K562 (cell line): ENCODE measurements around the gene NUF2. TPM values are rescaled to one million over a fixed set of nuclear protein-coding genes. Genes with fewer than 3 reads are reported as not detected.

Experiments used
- ATAC-seq: fragments of 200-7000 bp; cut with Tn5 transposase; 3 replicates; pipeline ENCODE4 v1.9.1; 2020; ENCODE audit warnings: moderate library complexity
- BruUV-seq: library from RNA; stranded (reverse); fragments of 400-500 nt; replicated peaks from 2 replicates; lab custom pipeline; 2021; lab: Mats Ljungman, UMichigan
- CTCF ChIA-PET: fragments of 300-600 bp; formaldehyde crosslinking; extraction: SDS; loops from one replicate; lab custom pipeline; 2021; ENCODE audit warnings: low intra/inter-chr PET ratio; lab: Yijun Ruan, JAX
- POLR2A ChIA-PET: fragments of 300-600, 350-650 bp; sonication (Branson Sonifier 250); formaldehyde crosslinking; extraction: SDS; loops from one replicate; lab custom pipeline; 2021; ENCODE audit warnings: antibody characterized with exemption, inconsistent platforms; lab: Yijun Ruan, JAX
- DNase-seq, 4 experiments: peaks; one replicate each; pipeline versions ENCODE4 v3.0.0 to v3.0.0-alpha.2; 2011 to 2018; ENCODE audit warnings: low spot score in 3 of 4, mixed read lengths in 3 of 4; ENCODE audit errors: extremely low read depth in 1 of 4
- FAIRE-seq: peaks from 2 replicates; lab custom pipeline; 2011; peaks lifted over from hg19 to GRCh38; lab: Jason Lieb, UNC
- H2AFZ ChIP-seq: 2 replicates; pipeline ENCODE4 v1.6.0; 2011; ENCODE audit warnings: low read depth, low read length, control low read depth, inconsistent platforms
- H3K27ac ChIP-seq: fragments of 200-600 bp; 3 replicates; pipeline ENCODE4 v1.8.0; 2011; ENCODE audit warnings: low read depth, mild to moderate bottlenecking, control low read depth, inconsistent platforms, low read length, moderate library complexity, mixed read lengths; ENCODE audit errors: extremely low read depth
- H3K27me3 ChIP-seq, 2 experiments: fragments of 300-600 bp in 1 of 2; 2 replicates in 1 of 2; 3 replicates in 1 of 2; pipeline versions ENCODE4 v1.6.0 to v1.8.0; 2011; ENCODE audit warnings: inconsistent platforms in 2 of 2, low read length in 2 of 2, mild to moderate bottlenecking in 1 of 2, mixed read lengths in 1 of 2, moderate library complexity in 1 of 2; ENCODE audit not compliant: control insufficient read depth in 2 of 2, insufficient read depth in 2 of 2
- H3K36me3 ChIP-seq: fragments of 300-600 bp; 3 replicates; pipeline ENCODE4 v1.8.0; 2011; ENCODE audit warnings: mild to moderate bottlenecking, low read length, inconsistent platforms; ENCODE audit not compliant: control insufficient read depth, insufficient read depth
- H3K4me1 ChIP-seq, 2 experiments: fragments of 200-600 bp in 1 of 2; replicated peaks in 1 of 2; 2 replicates in 1 of 2; 3 replicates in 1 of 2; pipeline versions ENCODE4 v1.5.1 to v1.8.0; 2011; ENCODE audit warnings: inconsistent platforms in 2 of 2, low read length in 2 of 2, mild to moderate bottlenecking in 1 of 2, mixed read lengths in 1 of 2, moderate library complexity in 1 of 2; ENCODE audit not compliant: control insufficient read depth in 2 of 2, insufficient read depth in 2 of 2
- H3K4me2 ChIP-seq: 2 replicates; pipeline ENCODE4 v1.6.1; 2011; ENCODE audit warnings: low read length, control low read depth, inconsistent platforms, mixed read lengths; ENCODE audit not compliant: insufficient read depth
- H3K4me3 ChIP-seq: fragments of 200-600 bp; sonication (generic), shearing (Covaris generic); 2 replicates; pipeline ENCODE4 v1.5.1; 2016; ENCODE audit warnings: control low read depth, inconsistent platforms
- H3K79me2 ChIP-seq: fragments of 200-600 bp; 3 replicates; pipeline ENCODE4 v1.8.0; 2011; ENCODE audit warnings: low read length, inconsistent platforms; ENCODE audit not compliant: control insufficient read depth, insufficient read depth
- H3K9ac ChIP-seq, 2 experiments: 2 replicates each; pipeline versions ENCODE4 v1.6.0 to v1.6.1; 2011; ENCODE audit warnings: low read depth in 2 of 2, low read length in 2 of 2, control low read depth in 1 of 2, inconsistent platforms in 1 of 2, mild to moderate bottlenecking in 1 of 2, mixed read lengths in 1 of 2; ENCODE audit not compliant: insufficient read depth in 1 of 2
- H3K9me1 ChIP-seq: one replicate; pipeline ENCODE4 v1.6.0; 2011; ENCODE audit warnings: inconsistent platforms, mild to moderate bottlenecking, low read length, moderate library complexity; ENCODE audit not compliant: control insufficient read depth, insufficient read depth
- H3K9me3 ChIP-seq: replicated peaks from 2 replicates; pipeline ENCODE4 v1.5.1; 2011; ENCODE audit warnings: low read depth, low read length, inconsistent platforms; ENCODE audit not compliant: control insufficient read depth, insufficient read depth
- H4K20me1 ChIP-seq: replicated peaks from 2 replicates; pipeline ENCODE4 v1.6.1; 2011; ENCODE audit warnings: low read length, inconsistent platforms, mixed read lengths; ENCODE audit not compliant: control insufficient read depth, insufficient read depth
- CXXC5 ChIP-seq: fragments of 250-450 bp; sonication (Bioruptor Pico); IDR thresholded peaks from 2 replicates; pipeline ENCODE4 v1.8.0; 2022; ENCODE audit warnings: inconsistent platforms, mild to moderate bottlenecking, moderate library complexity
- FOXJ3 ChIP-seq: sonication (generic); formaldehyde crosslinking; IDR thresholded peaks from 2 replicates; pipeline ENCODE4 v1.4.0; 2020; ENCODE audit warnings: mild to moderate bottlenecking, missing genetic modification reagents
- FOXP4 ChIP-seq: sonication (generic); formaldehyde crosslinking; IDR thresholded peaks from 2 replicates; pipeline ENCODE4 v1.8.0; 2022; ENCODE audit warnings: mild to moderate bottlenecking, missing genetic modification reagents, borderline replicate concordance
- RBM14 ChIP-seq: fragments of 200-400 bp; formaldehyde crosslinking; IDR thresholded peaks from 2 replicates; pipeline ENCODE4 v1.6.1; 2018; ENCODE audit warnings: low read depth, mild to moderate bottlenecking, low read length, moderate library complexity, borderline replicate concordance; ENCODE audit not compliant: insufficient read depth
- RERE ChIP-seq: sonication (generic); formaldehyde crosslinking; IDR thresholded peaks from 2 replicates; pipeline ENCODE4 v1.8.0; 2023; ENCODE audit warnings: missing genetic modification reagents, mild to moderate bottlenecking, borderline replicate concordance
- SMAD4 ChIP-seq: fragments of 250-450 bp; sonication (Bioruptor Pico); conservative IDR thresholded peaks from 2 replicates; pipeline ENCODE4 v1.8.0; 2021; ENCODE audit warnings: inconsistent platforms, mild to moderate bottlenecking, moderate library complexity
- ZNF740 ChIP-seq, 3 experiments: fragments of 200-800 bp in 1 of 3; sonication (Bioruptor generic) in 1 of 3; sonication (generic) in 1 of 3; formaldehyde crosslinking in 1 of 3; IDR thresholded peaks; 2 replicates each; pipeline versions ENCODE4 v1.6.1 to v1.8.0; 2016 to 2022; ENCODE audit warnings: mild to moderate bottlenecking in 2 of 3, missing compliant biosample characterization in 2 of 3, missing genetic modification characterization in 2 of 3, missing genetic modification reagents in 1 of 3
- WGBS: fragments of 100-300 bp; shearing (Covaris generic); methylation state at CpG from one replicate; pipeline ENCODE4 v1.1.6; 2016; ENCODE audit warnings: low coverage, mixed read lengths; ENCODE audit not compliant: insufficient coverage; ENCODE audit errors: missing lambda C conversion rate; 5-methylcytosine and 5-hydroxymethylcytosine counted together
- in situ Hi-C: fragments of 300-500 bp; cut with MboI; formaldehyde crosslinking; loops from 4 replicates; pipeline ENCODE4 v1.15.0; 2018; ENCODE audit warnings: inconsistent platforms, mixed read lengths
- intact Hi-C: fragments of 100-400 bp; cut with micrococcal nuclease; formaldehyde crosslinking; loops from 2 replicates; pipeline ENCODE4 v1.14.2; 2022
- polyA plus RNA-seq, 8 experiments: library from polyadenylated mRNA; depleted of rRNA in 4 of 8; stranded (reverse) in 5 of 8; unstranded in 3 of 8; fragments of >200 nt; fragmentation: Nextera tagmentation in 2 of 8; fragmentation: Illumina TruSeq in 1 of 8; extraction: Ambion mirVana in 2 of 8; extraction: Trizol in 1 of 8; gene quantifications; 2 replicates each; pipeline versions ENCODE4 v1.2.1 to v1.2.3, GENCODE V29; 2011 to 2014; ENCODE audit warnings: inconsistent platforms in 1 of 8, missing spikeins in 1 of 8
- total RNA-seq, 7 experiments: library from RNA; depleted of rRNA in 6 of 7; stranded (reverse); fragments of >200 nt in 6 of 7; fragmentation: Illumina TruSeq in 2 of 7; extraction: Trizol in 2 of 7; gene quantifications; 2 replicates each; pipeline versions ENCODE4 v1.2.1 to v1.2.3, GENCODE V29; 2011 to 2021; ENCODE audit warnings: low replicate concordance in 1 of 7
- TF ChIP-seq, protein P1 (sequence below): sonication (generic); formaldehyde crosslinking; IDR thresholded peaks from 2 replicates; pipeline ENCODE4 v1.8.1; 2023; ENCODE audit warnings: mild to moderate bottlenecking, missing genetic modification reagents

Gene NUF2
- total and polyA plus RNA-seq, 9 of the 15 experiments (the other 6 are each of a cell fraction or from before 2014, with no cell fraction given): 42.5 to 90.0 (median 60.3) TPM

DNA sequence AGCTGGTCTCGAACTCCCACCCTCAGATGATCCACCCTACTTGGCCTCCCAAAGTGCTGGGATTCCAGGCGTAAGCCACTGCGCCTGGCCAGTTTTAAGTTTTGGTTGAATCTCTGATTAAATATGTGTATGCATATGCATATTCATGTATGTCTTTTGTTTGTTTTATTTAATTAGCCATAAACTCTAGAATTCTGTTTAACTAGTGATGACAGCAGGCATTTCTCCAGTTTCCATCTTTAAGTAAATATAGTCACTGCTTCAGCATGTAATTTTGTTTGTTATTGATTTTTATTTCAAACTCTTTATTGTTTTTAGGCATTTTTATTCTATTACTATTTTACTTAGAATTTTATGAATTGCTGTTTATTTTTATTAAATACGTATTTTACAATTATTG, 58.0 kb downstream of the NUF2 start:
- Histone ChIP-seq H3K27ac (no peak overlapping the region), H3K9me1 (no peaks in the 10 kb centered on the region), H3K4me3 (no peak overlapping the region), H3K79me2 (no peaks in the 10 kb centered on the region), H3K36me3 (no peaks in the 10 kb centered on the region), H3K4me2 (no peak overlapping the region), H4K20me1 (no peaks in the 10 kb centered on the region), H2AFZ (no peak overlapping the region), H3K27me3 (no peaks in the 10 kb centered on the region), H3K9me3 (no peaks in the 10 kb centered on the region), H3K4me1 (no peaks in the 10 kb centered on the region), H3K9ac (no peak overlapping the region)
- in situ Hi-C loops (no loop called here), intact Hi-C loops (no loop called here)
- ChIA-PET POLR2A (interaction anchor here (0.6 to 1.0 kb wide), 2 partner anchors 11 to 401 kb away, joined by 3 read pairs; no protein-coding TSS in a partner anchor), CTCF (no interaction called here)
- ATAC-seq (no peak), DNase-seq (no peak), FAIRE-seq (no peak)
- no TSS peak for BruUV-seq
- TF ChIP-seq ZNF740 (CRISPR knock-in tag; IDR thresholded peaks at IDR 0.05): no peak
- no peak for TF ChIP-seq ZNF740 (tag; IDR thresholded peaks at IDR 0.05)
- TF ChIP-seq, protein P1, sequence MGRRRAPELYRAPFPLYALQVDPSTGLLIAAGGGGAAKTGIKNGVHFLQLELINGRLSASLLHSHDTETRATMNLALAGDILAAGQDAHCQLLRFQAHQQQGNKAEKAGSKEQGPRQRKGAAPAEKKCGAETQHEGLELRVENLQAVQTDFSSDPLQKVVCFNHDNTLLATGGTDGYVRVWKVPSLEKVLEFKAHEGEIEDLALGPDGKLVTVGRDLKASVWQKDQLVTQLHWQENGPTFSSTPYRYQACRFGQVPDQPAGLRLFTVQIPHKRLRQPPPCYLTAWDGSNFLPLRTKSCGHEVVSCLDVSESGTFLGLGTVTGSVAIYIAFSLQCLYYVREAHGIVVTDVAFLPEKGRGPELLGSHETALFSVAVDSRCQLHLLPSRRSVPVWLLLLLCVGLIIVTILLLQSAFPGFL: no peak
- no peak for TF ChIP-seq FOXJ3 (CRISPR knock-in tag)
- TF ChIP-seq FOXP4 (CRISPR knock-in tag): no peak
- TF ChIP-seq RBM14: no peak
- TF ChIP-seq SMAD4 (CRISPR knock-in tag): no peak
- no peak for TF ChIP-seq CXXC5
- TF ChIP-seq RERE (CRISPR knock-in tag): no peak
- WGBS: 16% methylated on average over 4 of the region's 4 CpGs
